Activated CD8-positive, alpha-beta T cell treated with anti-CD3 and anti-CD28 coated beads for 36 hours (primary cell): Measurements from ENCODE around the gene ATP8A1. TPM values are rescaled to one million over a fixed set of nuclear protein-coding genes. Genes with fewer than 3 reads are reported as not detected.
A peak's percentile ranks its signal among the peaks of the same experiment; 100 is the strongest.

Experiments
- ATAC-seq: fragments of 200-7000 bp; cut with Tn5 transposase; one replicate; pipeline ENCODE4 v1.10.0; 2021; ENCODE audit warnings: mild to moderate bottlenecking, moderate library complexity
- CTCF ChIA-PET: fragments of 350-600 bp; sonication (Branson Sonifier 250); formaldehyde crosslinking; loops from one replicate; lab custom pipeline; 2021; ENCODE audit warnings: antibody characterized with exemption; lab: Charles Lee
- POLR2A ChIA-PET: fragments of 350-600 bp; sonication (Branson Sonifier 250); formaldehyde crosslinking; loops from one replicate; lab custom pipeline; 2021; ENCODE audit warnings: antibody characterized with exemption; lab: Charles Lee
- DNase-seq: peaks from one replicate; pipeline ENCODE4 v3.0.0-alpha.2; 2020
- H3K27ac Mint-ChIP-seq: one replicate; pipeline ENCODE4 v1.8.0; 2021; ENCODE audit warnings: mild to moderate bottlenecking, mixed read lengths
- H3K27me3 Mint-ChIP-seq: one replicate; pipeline ENCODE4 v1.8.0; 2021; ENCODE audit warnings: mixed read lengths
- H3K36me3 Mint-ChIP-seq: one replicate; pipeline ENCODE4 v1.8.0; 2021; ENCODE audit warnings: low read depth, mixed read lengths
- H3K4me1 Mint-ChIP-seq: one replicate; pipeline ENCODE4 v1.8.0; 2021; ENCODE audit warnings: low read depth, mixed read lengths
- H3K4me3 Mint-ChIP-seq: one replicate; pipeline ENCODE4 v1.8.0; 2021; ENCODE audit warnings: mild to moderate bottlenecking, moderate library complexity, mixed read lengths
- H3K9me3 Mint-ChIP-seq: one replicate; pipeline ENCODE4 v1.8.0; 2021; ENCODE audit warnings: mixed read lengths
- CTCF ChIP-seq: fragments of 200-600 bp; IDR thresholded peaks from one replicate; pipeline ENCODE4 v1.8.0; 2022; ENCODE audit warnings: antibody characterized with exemption, mild to moderate bottlenecking
- intact Hi-C: fragments of 100-400 bp; cut with micrococcal nuclease; formaldehyde crosslinking; loops from one replicate; pipeline ENCODE4 v1.10.0; 2022
- total RNA-seq, 2 experiments: library from RNA; stranded (reverse); gene quantifications; one replicate each; pipeline ENCODE4 v1.2.3, GENCODE V29; 2021

ATP8A1 gene
- total RNA-seq, 2 experiments from 2014 or later = 28.1 to 30.7 TPM

DNA sequence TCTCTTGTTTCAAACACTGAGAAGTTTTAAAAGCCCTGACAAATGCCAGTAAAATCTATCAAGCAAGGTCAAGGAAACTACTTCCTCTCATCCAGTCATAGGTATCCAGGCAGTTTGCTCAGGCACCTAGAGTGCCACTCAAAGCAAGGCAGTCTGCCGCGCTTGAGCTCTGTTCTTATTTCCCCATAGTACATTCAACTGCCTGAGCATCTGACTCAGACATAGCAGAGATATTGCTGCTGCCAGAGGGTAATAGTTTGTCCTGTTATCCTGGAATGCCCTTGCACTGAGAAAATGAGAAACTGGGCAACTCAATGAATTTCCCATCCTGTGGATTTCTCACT lies 16.1 kb upstream of the ATP8A1 start:
- Mint-ChIP-seq H3K27me3 (no peaks in the 10 kb centered on the region), H3K36me3 (peaks cover 15% of the 10 kb centered on the region), H3K9me3 (peaks cover 8% of the 10 kb centered on the region), H3K27ac (peak overlapping the region; percentile 95), H3K4me3 (peak overlapping the region; percentile 50), H3K4me1 (peaks cover 70% of the 10 kb centered on the region)
- ChIA-PET POLR2A (interaction anchor here (1.1 to 1.9 kb wide), 4 partner anchors 16 to 45 kb away, joined by 3 to 19 read pairs (median 4); partner anchors contain the start of gene ATP8A1), CTCF (interaction anchor here (1.3 to 1.6 kb wide), 2 partner anchors 11 to 16 kb away, joined by 3 to 10 read pairs; partner anchors contain the start of gene ATP8A1)
- ATAC-seq (peak; percentile 67), DNase-seq (peak; percentile 67)
- TF ChIP-seq CTCF = no peak
- intact Hi-C loops = loop anchor here (2.0 kb wide), 1 partner anchor 18 kb away; no protein-coding TSS in a partner anchor

GRCh38 chr4:42672359-42673081 lies 15.6 kb upstream of the ATP8A1 start:
- ATAC-seq = peak; percentile 28
- Mint-ChIP-seq H3K4me3 (peak overlapping the region; percentile 50), H3K36me3 (peaks cover 13% of the 10 kb centered on the region), H3K9me3 (peaks cover 8% of the 10 kb centered on the region), H3K27ac (peak overlapping the region; percentile 95), H3K4me1 (peaks cover 67% of the 10 kb centered on the region), H3K27me3 (no peaks in the 10 kb centered on the region)
- CTCF ChIA-PET = interaction anchor here (1.0 to 1.6 kb wide), 3 partner anchors 10 to 104 kb away, joined by 3 to 10 read pairs (median 3); partner anchors contain the start of gene ATP8A1
- POLR2A ChIA-PET = interaction anchor here (1.1 to 1.9 kb wide), 4 partner anchors 16 to 44 kb away, joined by 3 to 19 read pairs (median 4); partner anchors contain the start of gene ATP8A1
- no peak for TF ChIP-seq CTCF
- DNase-seq = no peak
- intact Hi-C loops = loop anchor here (2.0 kb wide), 1 partner anchor 18 kb away; no protein-coding TSS in a partner anchor

GRCh38 chr4:42671431-42672194 lies 14.7 kb upstream of the ATP8A1 start:
- intact Hi-C loops = loop anchor here (2.0 kb wide), 1 partner anchor 17 kb away; no protein-coding TSS in a partner anchor
- peaks cover 8% of the 10 kb centered on the region for H3K9me3 Mint-ChIP-seq
- ChIA-PET CTCF (interaction anchor here (1.0 to 1.6 kb wide), 3 partner anchors 9 to 103 kb away, joined by 3 to 10 read pairs (median 3); partner anchors contain the start of gene ATP8A1), POLR2A (interaction anchor here (1.1 to 1.9 kb wide), 3 partner anchors 15 to 37 kb away, joined by 3 to 19 read pairs (median 4); partner anchors contain the start of gene ATP8A1)
- ATAC-seq = peak; percentile 87
- H3K4me3 Mint-ChIP-seq = peak overlapping the region; percentile 50
- no peaks in the 10 kb centered on the region for H3K27me3 Mint-ChIP-seq
- H3K36me3 Mint-ChIP-seq = peaks cover 13% of the 10 kb centered on the region
- DNase-seq = peak; percentile 77
- no peak for TF ChIP-seq CTCF
- peaks cover 63% of the 10 kb centered on the region for H3K4me1 Mint-ChIP-seq
- peak overlapping the region; percentile 95 for H3K27ac Mint-ChIP-seq

GRCh38 chr4:42658261-42658660 lies 1.4 kb upstream of the ATP8A1 start:
- no peaks in the 10 kb centered on the region for H3K27me3 Mint-ChIP-seq
- ChIA-PET CTCF (interaction anchor here (1.8 to 5.1 kb wide), 2 partner anchors 12 kb away, joined by 8 to 27 read pairs; no protein-coding TSS in a partner anchor), POLR2A (interaction anchor here (2.4 to 3.3 kb wide), 2 partner anchors 11 to 21 kb away, joined by 7 to 16 read pairs; no protein-coding TSS in a partner anchor)
- DNase-seq (no peak), ATAC-seq (no peak)
- H3K27ac Mint-ChIP-seq = peak overlapping the region; percentile 99
- peak overlapping the region; percentile 90 for H3K4me3 Mint-ChIP-seq
- intact Hi-C loops = no loop called here
- H3K9me3 Mint-ChIP-seq = peaks cover 1% of the 10 kb centered on the region
- TF ChIP-seq CTCF = no peak
- H3K4me1 Mint-ChIP-seq = peaks cover 33% of the 10 kb centered on the region
- H3K36me3 Mint-ChIP-seq = peaks cover 17% of the 10 kb centered on the region
